ENCODE results near the gene BTBD16.

- TF ChIP-seq CTCF (IDR thresholded peaks at IDR 0.05) (no peak), POLR2A (IDR thresholded peaks at IDR 0.05) (no peak)
These were observed 56.4 kb downstream of the BTBD16 start for GRCh38 chr10:122327237-122328206.

Data from body of pancreas (tissue), 4 donors.